Common myeloid progenitor, CD34-positive (primary cell): ENCODE data around the gene DENND4A.
A peak's percentile ranks its signal among the peaks of the same experiment; 100 is the strongest.

Experiments used
- CTCF ChIA-PET: fragments of 350-600 bp; sonication (Branson Sonifier 250); formaldehyde crosslinking; loops from one replicate; lab custom pipeline; 2021; ENCODE audit warnings: antibody characterized with exemption; lab: Charles Lee
- POLR2A ChIA-PET: fragments of 350-600 bp; sonication (Branson Sonifier 250); formaldehyde crosslinking; loops from one replicate; lab custom pipeline; 2021; ENCODE audit warnings: antibody characterized with exemption; lab: Charles Lee
- DNase-seq, 3 donors: peaks; one replicate each; pipeline versions ENCODE4 v3.0.0 to v3.0.0-alpha.2; 2013
- H3K27ac ChIP-seq, 2 experiments: 1 replicate in 1 of 2; 2 replicates in 1 of 2; pipeline ENCODE4 v1.7.0; 2013; ENCODE audit warnings: inconsistent platforms in 2 of 2, low read length in 2 of 2, mild to moderate bottlenecking in 2 of 2, low read depth in 1 of 2, moderate library complexity in 1 of 2; ENCODE audit not compliant: severe bottlenecking in 2 of 2, insufficient read depth in 1 of 2, poor library complexity in 1 of 2
- H3K27me3 ChIP-seq, 5 experiments: replicated peaks in 2 of 5; 1 replicate in 3 of 5; 2 replicates in 2 of 5; pipeline versions ENCODE4 v1.6.1 to v1.7.0; 2013; ENCODE audit warnings: low read length in 4 of 5, mild to moderate bottlenecking in 2 of 5, moderate library complexity in 2 of 5, inconsistent platforms in 1 of 5; ENCODE audit not compliant: insufficient read depth in 5 of 5, control insufficient read depth in 4 of 5
- H3K36me3 ChIP-seq, 4 experiments: 1 replicate in 2 of 4; 2 replicates in 2 of 4; pipeline versions ENCODE4 v1.6.1 to v1.7.0; 2013; ENCODE audit warnings: low read length in 3 of 4, control low read depth in 1 of 4, mild to moderate bottlenecking in 1 of 4; ENCODE audit not compliant: control insufficient read depth in 4 of 4, insufficient read depth in 4 of 4
- H3K4me1 ChIP-seq, 4 experiments: 1 replicate in 3 of 4; 2 replicates in 1 of 4; pipeline versions ENCODE4 v1.6.1 to v1.7.1; 2013; ENCODE audit warnings: low read length in 3 of 4, mild to moderate bottlenecking in 3 of 4, control low read depth in 1 of 4, inconsistent platforms in 1 of 4, moderate library complexity in 1 of 4; ENCODE audit not compliant: control insufficient read depth in 4 of 4, insufficient read depth in 4 of 4; ENCODE audit errors: control extremely low read depth in 1 of 4
- H3K4me3 ChIP-seq, 7 experiments: 1 replicate in 4 of 7; 2 replicates in 3 of 7; pipeline versions ENCODE4 v1.5.1 to v1.7.0; 2013; ENCODE audit warnings: mild to moderate bottlenecking in 7 of 7, low read length in 6 of 7, moderate library complexity in 6 of 7, inconsistent platforms in 2 of 7, low read depth in 2 of 7, control low read depth in 1 of 7; ENCODE audit not compliant: insufficient read depth in 4 of 7, control insufficient read depth in 1 of 7; ENCODE audit errors: extremely low read depth in 1 of 7
- H3K9me3 ChIP-seq, 5 experiments: 1 replicate in 4 of 5; 2 replicates in 1 of 5; pipeline versions ENCODE4 v1.6.1 to v1.7.1; 2013; ENCODE audit warnings: low read length in 4 of 5, mild to moderate bottlenecking in 2 of 5, inconsistent platforms in 1 of 5, low read depth in 1 of 5, moderate library complexity in 1 of 5; ENCODE audit not compliant: control insufficient read depth in 4 of 5, insufficient read depth in 2 of 5; ENCODE audit errors: control extremely low read depth in 1 of 5
- WGBS: methylation state at CpG from one replicate; pipeline ENCODE4 v1.1.5; 2013; ENCODE audit not compliant: insufficient coverage; 5-methylcytosine and 5-hydroxymethylcytosine counted together

The DENND4A gene

GRCh38 chr15:65772930-65773329, 19.2 kb downstream of the DENND4A start:
- Histone ChIP-seq H3K4me1 (peaks cover 4 to 19% (median 11%) of the 10 kb centered on the region in 4 experiments), H3K4me3 (no peak overlapping the region), H3K9me3 (no peaks in the 10 kb centered on the region), H3K27me3 (no peaks in the 10 kb centered on the region), H3K27ac (peak overlapping the region in 1 of 2 experiments; percentile 9), H3K36me3 (peaks cover 0 to 2% (median 0%) of the 10 kb centered on the region in 4 experiments)
- ChIA-PET CTCF (interaction anchor here (1.6 kb wide), 1 partner anchor 60 kb away, joined by 3 read pairs; no protein-coding TSS in a partner anchor), POLR2A (no interaction called here)
- DNase-seq = peak in 2 of 3 donors; percentile 28 to 41
- 0% methylated on average over 1 of the region's 2 CpGs for WGBS

- 100% methylated on average over 4 of the region's 9 CpGs for WGBS
Measured at GRCh38 chr15:65771870-65772269, 20.2 kb downstream of the DENND4A start.

GRCh38 chr15:65769482-65769881, 22.6 kb downstream of the DENND4A start:
- Histone ChIP-seq H3K4me1 (peaks cover 0 to 23% (median 5%) of the 10 kb centered on the region in 4 experiments), H3K9me3 (no peaks in the 10 kb centered on the region), H3K27me3 (no peaks in the 10 kb centered on the region), H3K4me3 (no peak overlapping the region), H3K27ac (no peak overlapping the region), H3K36me3 (peaks cover 0 to 2% (median 0%) of the 10 kb centered on the region in 4 experiments)
- ChIA-PET CTCF (interaction anchor here (1.1 to 1.6 kb wide), 6 partner anchors 16 to 132 kb away, joined by 3 to 7 read pairs (median 4); partner anchors contain the start of gene DENND4A), POLR2A (interaction anchor here (0.6 kb wide), 1 partner anchor 522 kb away, joined by 3 read pairs; no protein-coding TSS in a partner anchor)
- DNase-seq = no peak
- WGBS = no CpG with 5 or more reads among the region's 3 CpGs

More at GRCh38 chr15:65771870-65772269, 20.2 kb downstream of the DENND4A start:
- ChIA-PET CTCF (interaction anchor here (1.4 kb wide), 2 partner anchors 32 to 45 kb away, joined by 3 read pairs; no protein-coding TSS in a partner anchor), POLR2A (no interaction called here)
- Histone ChIP-seq H3K9me3 (no peaks in the 10 kb centered on the region), H3K27me3 (no peaks in the 10 kb centered on the region), H3K27ac (no peak overlapping the region), H3K4me1 (peaks cover 0 to 12% (median 7%) of the 10 kb centered on the region in 4 experiments), H3K36me3 (peaks cover 0 to 2% (median 0%) of the 10 kb centered on the region in 4 experiments), H3K4me3 (no peak overlapping the region)
- no peak for DNase-seq

GRCh38 chr15:65767895-65768294, 24.2 kb downstream of the DENND4A start:
- no peak overlapping the region for H3K27ac ChIP-seq
- POLR2A ChIA-PET = interaction anchor here (1.1 kb wide), 1 partner anchor 82 kb away, joined by 4 read pairs; no protein-coding TSS in a partner anchor
- peaks cover 0 to 2% (median 0%) of the 10 kb centered on the region in 4 experiments for H3K36me3 ChIP-seq
- H3K4me3 ChIP-seq = no peak overlapping the region
- 89% methylated on average over 8 of the region's 8 CpGs for WGBS
- no peak for DNase-seq
- no peaks in the 10 kb centered on the region for H3K27me3 ChIP-seq
- H3K9me3 ChIP-seq = no peaks in the 10 kb centered on the region
- CTCF ChIA-PET = interaction anchor here (1.4 kb wide), 1 partner anchor 56 kb away, joined by 6 read pairs; no protein-coding TSS in a partner anchor
- peaks cover 0 to 20% (median 2%) of the 10 kb centered on the region in 4 experiments for H3K4me1 ChIP-seq

GRCh38 chr15:65767264-65767595, 24.9 kb downstream of the DENND4A start:
- CTCF ChIA-PET = interaction anchor here (1.0 kb wide), 1 partner anchor 11 kb away, joined by 3 read pairs; no protein-coding TSS in a partner anchor
- Histone ChIP-seq H3K9me3 (no peaks in the 10 kb centered on the region), H3K27me3 (no peaks in the 10 kb centered on the region), H3K4me3 (no peak overlapping the region), H3K4me1 (peaks cover 0 to 22% (median 2%) of the 10 kb centered on the region in 4 experiments), H3K27ac (no peak overlapping the region), H3K36me3 (peaks cover 0 to 2% (median 0%) of the 10 kb centered on the region in 4 experiments)
- POLR2A ChIA-PET = no interaction called here
- DNase-seq = no peak

- Histone ChIP-seq H3K9me3 (no peaks in the 10 kb centered on the region), H3K4me1 (peaks cover 0 to 22% (median 2%) of the 10 kb centered on the region in 4 experiments), H3K27ac (no peak overlapping the region), H3K27me3 (no peaks in the 10 kb centered on the region), H3K4me3 (no peak overlapping the region), H3K36me3 (no peaks in the 10 kb centered on the region)
- CTCF ChIA-PET = interaction anchor here (1.0 kb wide), 1 partner anchor 12 kb away, joined by 3 read pairs; no protein-coding TSS in a partner anchor
- DNase-seq = no peak
- WGBS = no CpG with 5 or more reads among the region's 3 CpGs
- POLR2A ChIA-PET = no interaction called here
Measured at GRCh38 chr15:65766422-65767263, 25.4 kb downstream of the DENND4A start.
